ENCODE results near the gene NHEJ1.

The NHEJ1 gene

GRCh38 chr2:219182331-219183150, 21.9 kb upstream of the NHEJ1 start:
- Histone ChIP-seq H3F3A (ENCODE audit: insufficient read depth) (peaks cover 4% of the 10 kb centered on the region), H3K9me2 (replicated peaks; ENCODE audit: insufficient read depth, low read length) (no peaks in the 10 kb centered on the region), H3K27ac (ENCODE audit: low read depth, low read length) (no peak overlapping the region), H3K9me3 (ENCODE audit: insufficient read depth, low read length) (no peaks in the 10 kb centered on the region), H3K27me3 (ENCODE audit: low read length) (no peaks in the 10 kb centered on the region), H4K20me1 (ENCODE audit: low read depth, low read length) (no peaks in the 10 kb centered on the region), H3K36me3 (ENCODE audit: low read length) (no peaks in the 10 kb centered on the region), H3K79me2 (ENCODE audit: insufficient read depth, low read length) (peaks cover 20% of the 10 kb centered on the region), H3K4me2 (ENCODE audit: low read depth, low read length, poor library complexity, severe bottlenecking) (no peak overlapping the region), H2AFZ (ENCODE audit: low read depth, low read length, severe bottlenecking) (no peak overlapping the region), H3K9ac (ENCODE audit: low read length) (no peak overlapping the region), H3K4me3 (ENCODE audit: insufficient read depth, low read length, poor library complexity, severe bottlenecking) (no peak overlapping the region)
- TF ChIP-seq EZH2phosphoT487 (conservative IDR thresholded peaks at IDR 0.05; ENCODE audit: low read length) = no peak
- no peak for TF ChIP-seq CTCF (IDR thresholded peaks at IDR 0.05; ENCODE audit: insufficient read depth, low read length, poor library complexity, severe bottlenecking)

GRCh38 chr2:219181531-219181930, 20.9 kb upstream of the NHEJ1 start:
- H3K9me3 ChIP-seq (ENCODE audit: insufficient read depth, low read length) = no peaks in the 10 kb centered on the region
- H3K36me3 ChIP-seq (ENCODE audit: low read length) = no peaks in the 10 kb centered on the region
- TF ChIP-seq CTCF (IDR thresholded peaks at IDR 0.05; ENCODE audit: insufficient read depth, low read length, poor library complexity, severe bottlenecking) = no peak
- no peak for TF ChIP-seq EZH2phosphoT487 (conservative IDR thresholded peaks at IDR 0.05; ENCODE audit: low read length)
- no peaks in the 10 kb centered on the region for H3K27me3 ChIP-seq (ENCODE audit: low read length)
- H3K9ac ChIP-seq (ENCODE audit: low read length) = no peak overlapping the region
- no peak overlapping the region for H3K27ac ChIP-seq (ENCODE audit: low read depth, low read length)
- no peak overlapping the region for H3K4me2 ChIP-seq (ENCODE audit: low read depth, low read length, poor library complexity, severe bottlenecking)
- peaks cover 20% of the 10 kb centered on the region for H3K79me2 ChIP-seq (ENCODE audit: insufficient read depth, low read length)
- no peak overlapping the region for H3K4me3 ChIP-seq (ENCODE audit: insufficient read depth, low read length, poor library complexity, severe bottlenecking)
- H4K20me1 ChIP-seq (ENCODE audit: low read depth, low read length) = no peaks in the 10 kb centered on the region
- H3K9me2 ChIP-seq (replicated peaks; ENCODE audit: insufficient read depth, low read length) = no peaks in the 10 kb centered on the region
- H2AFZ ChIP-seq (ENCODE audit: low read depth, low read length, severe bottlenecking) = no peak overlapping the region
- peaks cover 10% of the 10 kb centered on the region for H3F3A ChIP-seq (ENCODE audit: insufficient read depth)

- TF ChIP-seq EZH2phosphoT487 (conservative IDR thresholded peaks at IDR 0.05; ENCODE audit: low read length) = no peak
- no peak for TF ChIP-seq CTCF (IDR thresholded peaks at IDR 0.05; ENCODE audit: insufficient read depth, low read length, poor library complexity, severe bottlenecking)
- Histone ChIP-seq H3F3A (ENCODE audit: insufficient read depth) (peaks cover 11% of the 10 kb centered on the region), H3K4me2 (ENCODE audit: low read depth, low read length, poor library complexity, severe bottlenecking) (no peak overlapping the region), H2AFZ (ENCODE audit: low read depth, low read length, severe bottlenecking) (no peak overlapping the region), H3K27ac (ENCODE audit: low read depth, low read length) (no peak overlapping the region), H3K27me3 (ENCODE audit: low read length) (no peaks in the 10 kb centered on the region), H3K79me2 (ENCODE audit: insufficient read depth, low read length) (peaks cover 20% of the 10 kb centered on the region), H3K9me3 (ENCODE audit: insufficient read depth, low read length) (no peaks in the 10 kb centered on the region), H3K9me2 (replicated peaks; ENCODE audit: insufficient read depth, low read length) (no peaks in the 10 kb centered on the region), H3K36me3 (ENCODE audit: low read length) (no peaks in the 10 kb centered on the region), H4K20me1 (ENCODE audit: low read depth, low read length) (no peaks in the 10 kb centered on the region), H3K9ac (ENCODE audit: low read length) (no peak overlapping the region), H3K4me3 (ENCODE audit: insufficient read depth, low read length, poor library complexity, severe bottlenecking) (no peak overlapping the region)
Measured at GRCh38 chr2:219180961-219181360, 20.3 kb upstream of the NHEJ1 start.
